B cell (primary cell): ENCODE measurements around the gene LLCFC1.

Source experiments
- CTCF ChIP-seq: fragments of 200-600 bp; IDR thresholded peaks from one replicate; pipeline ENCODE4 v1.8.0; 2022; ENCODE audit warnings: antibody characterized with exemption, mild to moderate bottlenecking
- EZH2 ChIP-seq: IDR thresholded peaks from 2 replicates; pipeline ENCODE4 v1.6.1; 2012; ENCODE audit warnings: borderline replicate concordance, low read depth, mild to moderate bottlenecking, moderate library complexity, low read length; ENCODE audit not compliant: insufficient read depth, poor library complexity, severe bottlenecking

- TF ChIP-seq CTCF (no peak), EZH2 (no peak)
Measured at GRCh38 chr7:142910481-142910880, 28.8 kb upstream of the LLCFC1 start.
